HG02938 (cell line): ENCODE data around the gene HOXB3.

Experiments used
- ATAC-seq: cut with Tn5 transposase; IDR thresholded peaks from one replicate; pipeline ENCODE4 v1.9.1; 2021; ENCODE audit warnings: mild to moderate bottlenecking, moderate library complexity; ENCODE audit not compliant: unreplicated experiment

HOXB3 gene

GRCh38 chr17:48559122-48559839 lies 30.8 kb downstream of the HOXB3 start:
- ATAC-seq = no peak

DNA sequence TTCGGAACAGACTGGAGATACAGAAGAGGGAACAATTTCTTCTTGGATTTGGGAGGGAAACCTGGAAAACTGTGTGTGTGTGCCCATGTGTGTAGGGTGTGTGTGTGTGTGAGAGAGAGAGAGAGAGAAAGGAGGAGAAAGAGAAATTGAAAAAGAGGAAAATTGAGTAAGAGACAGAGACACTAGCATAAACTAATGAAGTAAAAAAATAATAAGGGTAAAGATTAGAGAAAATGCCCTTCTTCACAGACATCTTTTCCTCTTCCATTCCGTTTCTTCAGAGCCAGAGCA lies 31.3 kb downstream of the HOXB3 start:
- ATAC-seq = no peak

GRCh38 chr17:48558057-48558830 lies 31.8 kb downstream of the HOXB3 start:
- no peak for ATAC-seq

- ATAC-seq = no peak
Measured at GRCh38 chr17:48556576-48557401, 33.3 kb downstream of the HOXB3 start.

DNA sequence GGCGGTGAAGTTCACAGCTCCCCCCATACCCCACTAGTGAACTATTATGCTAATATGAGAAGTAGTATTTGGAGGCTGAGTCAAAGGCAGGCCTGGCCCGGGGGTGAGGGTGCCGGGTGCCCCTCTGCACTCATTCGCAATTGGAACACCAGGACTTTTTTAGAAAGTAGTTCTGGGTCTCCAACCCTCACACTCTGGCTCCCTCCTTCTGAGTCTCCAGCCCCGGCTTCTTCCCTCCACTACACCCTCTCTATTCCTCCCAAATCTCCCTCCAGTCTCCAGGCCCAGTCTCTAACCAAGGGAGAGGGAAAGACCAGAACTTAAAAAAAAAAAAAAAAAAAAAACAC lies 33.8 kb downstream of the HOXB3 start:
- no peak for ATAC-seq

DNA sequence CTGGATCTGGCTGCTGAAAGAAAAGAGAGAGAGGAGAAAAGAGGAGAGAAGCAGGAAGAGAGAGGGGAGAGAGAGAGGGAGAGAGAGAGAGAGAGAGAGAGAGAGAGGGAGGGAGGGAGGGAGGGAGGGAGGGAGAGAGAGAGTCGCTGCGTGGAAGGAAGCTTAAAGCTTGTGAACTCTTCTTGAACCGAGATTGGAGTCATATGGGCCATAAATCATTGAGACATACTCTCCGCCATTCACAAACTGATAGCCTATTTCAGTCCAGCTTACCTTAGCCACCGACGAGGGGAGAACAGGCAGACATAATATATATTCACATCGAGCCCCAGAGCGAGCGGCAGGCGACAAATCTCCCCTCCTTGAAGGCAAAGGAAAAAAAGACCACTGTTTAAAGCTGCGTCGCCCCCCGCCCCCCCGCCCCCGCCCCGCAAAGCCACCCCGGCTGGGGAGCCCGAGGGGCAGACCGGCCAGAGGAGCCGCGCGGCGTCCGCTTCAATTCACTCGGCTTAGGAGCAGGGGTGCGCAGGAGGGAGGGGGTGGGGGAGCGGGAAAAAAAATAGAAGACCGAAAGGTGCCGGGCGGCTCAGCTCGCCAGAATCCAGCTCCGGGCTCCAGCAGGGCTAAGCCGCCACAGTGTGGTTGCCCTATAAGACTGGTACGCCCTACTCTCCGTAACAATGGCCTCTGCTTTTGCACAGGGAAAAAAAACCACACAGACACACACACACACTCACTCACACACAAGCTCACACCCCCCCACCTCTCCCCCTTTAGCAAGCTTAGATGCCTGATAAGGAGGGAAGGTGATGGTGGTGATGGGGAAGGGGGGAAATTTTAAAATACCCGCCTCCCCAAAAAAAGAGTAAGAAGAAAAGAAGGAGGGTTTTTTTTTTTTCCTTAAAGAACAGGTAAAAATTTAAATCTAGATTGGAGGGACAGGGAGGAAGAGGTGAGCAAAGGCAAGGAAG lies 34.5 kb downstream of the HOXB3 start:
- no peak for ATAC-seq

- ATAC-seq = no peak
Measured at GRCh38 chr17:48554412-48555257, 35.4 kb downstream of the HOXB3 start.

- ATAC-seq = no peak
Measured at GRCh38 chr17:48553826-48554225, 36.2 kb downstream of the HOXB3 start.

DNA sequence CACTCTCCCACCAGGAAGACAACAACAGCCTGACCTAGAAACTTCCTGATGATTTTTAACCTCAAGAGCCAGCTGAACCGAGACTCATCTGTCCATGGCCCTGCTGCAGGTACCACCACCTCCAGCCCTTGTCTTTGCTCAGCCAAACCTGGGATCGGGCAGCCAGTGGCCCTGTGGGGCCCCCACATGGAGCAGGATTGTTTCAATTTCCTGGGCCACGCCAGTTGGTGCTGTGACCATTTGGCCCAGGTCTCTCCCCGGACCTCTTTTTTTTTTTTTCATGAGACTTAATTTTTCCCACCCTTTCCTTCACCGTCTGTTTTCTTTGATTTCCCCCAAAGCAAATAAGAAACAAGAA lies 36.9 kb downstream of the HOXB3 start:
- no peak for ATAC-seq

DNA sequence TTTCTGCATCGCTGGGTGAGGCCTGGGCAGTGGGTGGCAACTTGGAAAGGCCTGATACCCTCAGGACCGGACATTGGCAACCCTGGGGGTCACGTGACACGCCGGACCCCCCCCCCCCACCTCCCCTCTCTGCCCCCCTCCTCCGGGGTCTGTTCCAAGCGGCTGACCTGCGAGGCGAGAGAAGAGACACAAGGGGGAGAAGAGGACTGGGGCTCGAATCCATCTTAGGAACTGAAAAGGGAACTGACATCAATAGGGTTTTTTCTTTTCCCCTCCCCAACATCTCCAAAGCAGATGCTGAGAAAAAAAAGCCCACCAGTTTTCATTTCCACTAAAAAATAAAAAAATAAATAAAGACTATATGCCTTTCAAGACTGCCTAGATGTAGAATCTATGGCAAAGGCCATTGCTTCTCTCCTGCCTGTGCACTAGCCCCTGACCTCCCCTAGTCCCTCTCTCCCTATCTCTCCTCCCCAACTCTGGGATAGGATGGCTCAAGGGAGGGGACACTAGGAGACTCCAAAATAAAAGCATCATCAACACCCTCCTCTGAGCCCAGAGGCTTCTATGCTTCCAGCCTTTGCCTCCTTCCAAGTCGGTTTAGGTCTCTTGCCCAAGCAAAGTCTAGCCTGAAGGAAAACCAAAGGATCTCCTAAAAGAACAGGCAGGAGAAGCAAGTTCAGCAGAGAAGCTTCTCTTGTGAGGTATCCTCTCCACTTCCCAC lies 37.4 kb downstream of the HOXB3 start:
- ATAC-seq = no peak

- no peak for ATAC-seq
Measured at GRCh38 chr17:48551596-48552465, 38.2 kb downstream of the HOXB3 start.

GRCh38 chr17:48551214-48551555 lies 38.9 kb downstream of the HOXB3 start:
- ATAC-seq = no peak

GRCh38 chr17:48550502-48551213 lies 39.4 kb downstream of the HOXB3 start:
- no peak for ATAC-seq

GRCh38 chr17:48549914-48550501 lies 40.0 kb downstream of the HOXB3 start:
- ATAC-seq = no peak

- ATAC-seq = no peak
Measured at GRCh38 chr17:48549281-48549630, 40.8 kb downstream of the HOXB3 start.

- no peak for ATAC-seq
Measured at GRCh38 chr17:48548523-48549280, 41.3 kb downstream of the HOXB3 start.
